HS-27A (cell line): ENCODE measurements around the gene TANGO6.

Experiments
- DNase-seq: peaks from one replicate; pipeline ENCODE4 v3.0.0-alpha.2; 2012; ENCODE audit warnings: low read depth, missing footprints

The TANGO6 gene

DNA sequence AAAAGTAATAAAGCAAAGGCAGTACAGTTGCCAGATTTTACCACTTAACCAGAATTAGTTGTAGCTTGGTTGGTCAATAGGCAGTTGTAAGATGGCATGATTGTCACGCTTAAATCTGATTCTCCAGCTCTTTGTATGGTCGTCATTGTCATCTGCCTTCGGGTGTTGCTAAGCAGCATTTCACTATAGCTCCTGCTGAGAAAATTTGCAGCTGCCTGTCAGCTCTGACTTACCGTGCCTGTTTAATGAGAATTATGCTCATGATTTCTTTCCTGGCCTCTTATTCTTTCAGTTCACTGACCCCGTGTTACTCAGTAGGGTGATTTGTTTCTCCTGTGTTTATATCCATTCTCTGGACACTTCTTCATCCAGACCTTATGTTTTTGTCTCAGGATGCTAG lies 66.7 kb downstream of the TANGO6 start:
- no peak for DNase-seq

DNA sequence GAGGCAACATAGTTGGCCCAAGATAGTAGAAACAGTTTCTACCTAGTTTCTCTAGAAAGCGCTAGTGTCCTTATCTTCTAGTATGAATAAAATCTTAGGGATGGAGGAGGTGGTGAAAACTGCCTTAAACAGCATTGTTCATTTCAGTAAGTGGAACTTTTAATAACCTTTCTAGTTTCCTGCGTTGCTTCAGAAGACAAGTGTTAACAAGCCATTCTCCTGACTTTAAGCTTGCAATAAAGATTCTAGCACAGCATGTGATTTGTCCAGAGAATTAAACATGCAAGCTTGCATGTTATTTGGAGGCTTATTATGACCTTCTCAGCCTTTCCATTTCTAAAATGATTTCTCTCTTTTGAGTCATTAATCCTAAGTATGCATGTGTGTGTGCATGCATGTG lies 72.3 kb downstream of the TANGO6 start:
- no peak for DNase-seq

DNA sequence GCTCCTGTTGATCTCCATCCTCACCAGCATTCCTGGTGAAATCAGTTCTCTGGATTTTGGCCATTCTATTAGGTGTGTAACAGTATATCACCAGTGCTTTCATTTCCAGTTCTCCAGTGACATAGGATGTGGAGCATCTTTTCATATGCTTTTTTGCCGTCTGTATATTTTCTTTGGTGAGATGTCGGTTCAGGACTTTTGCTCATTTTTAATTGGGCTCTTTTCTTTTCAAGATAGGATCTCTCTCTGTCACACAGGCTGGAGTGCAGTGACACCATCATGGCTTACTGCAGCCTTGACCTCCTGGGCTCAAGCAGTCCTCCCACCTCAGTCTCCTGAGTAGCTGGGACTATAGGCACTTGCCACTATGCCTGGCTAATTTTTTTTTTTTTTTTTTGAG lies 74.2 kb downstream of the TANGO6 start:
- DNase-seq, result no peak

DNA sequence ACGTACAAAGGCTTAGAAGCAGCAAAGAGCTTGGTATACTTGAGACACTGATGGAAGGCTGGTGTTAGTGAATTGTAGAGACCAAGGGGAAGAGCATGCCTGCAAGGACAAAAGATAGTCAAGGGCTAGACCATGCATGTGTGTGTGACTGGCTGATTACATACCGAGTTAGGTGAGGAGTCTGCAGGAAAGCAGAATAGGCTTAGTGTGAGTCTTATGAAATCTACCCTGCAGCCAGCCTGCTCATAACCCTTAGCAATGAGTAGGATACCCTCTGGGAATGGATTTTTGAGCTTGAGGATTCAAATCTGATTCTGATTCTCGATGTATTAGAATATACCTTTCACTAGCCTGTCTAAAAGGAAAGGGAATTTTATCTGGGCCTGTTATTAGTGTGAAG lies 77.0 kb downstream of the TANGO6 start:
- DNase-seq, result no peak

DNA sequence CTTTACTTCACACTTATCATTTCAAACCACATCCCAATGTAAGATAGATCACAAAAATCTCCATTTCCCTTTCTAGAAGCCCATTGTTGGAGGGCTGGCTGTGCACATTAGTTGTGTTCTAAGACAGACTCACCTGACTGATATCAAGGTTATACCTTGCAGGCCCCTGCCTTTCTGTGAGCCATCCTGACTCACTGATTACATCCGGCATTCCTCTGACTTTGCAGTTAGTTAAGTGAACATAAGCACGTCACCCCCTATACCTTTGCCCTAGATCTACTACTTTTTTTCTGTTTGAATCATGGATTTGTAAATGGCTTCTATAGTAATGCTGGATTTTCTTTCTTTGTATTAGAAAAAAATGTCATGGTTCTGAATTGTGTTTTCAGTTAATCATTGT lies 78.3 kb downstream of the TANGO6 start:
- no peak for DNase-seq

DNA sequence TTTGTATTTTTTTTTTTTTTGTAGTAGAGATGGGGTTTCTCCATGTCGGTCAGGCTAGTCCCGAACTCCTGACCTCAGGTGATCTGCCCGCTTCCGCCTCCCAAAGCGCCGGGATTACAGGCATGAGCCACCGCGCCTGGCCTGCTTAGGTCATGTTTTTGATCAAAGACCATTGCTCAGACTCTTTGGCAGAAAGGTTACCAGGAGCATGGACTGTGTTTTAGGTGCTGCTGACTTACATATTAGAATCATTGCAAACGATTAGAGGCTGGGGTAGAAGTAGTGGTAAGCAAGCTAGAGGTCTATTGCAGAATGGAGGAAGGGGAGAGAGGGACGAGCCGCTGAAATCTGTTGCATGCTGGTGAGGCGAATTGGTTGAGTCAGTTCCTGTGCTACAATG lies 79.8 kb downstream of the TANGO6 start:
- DNase-seq, result no peak

DNA sequence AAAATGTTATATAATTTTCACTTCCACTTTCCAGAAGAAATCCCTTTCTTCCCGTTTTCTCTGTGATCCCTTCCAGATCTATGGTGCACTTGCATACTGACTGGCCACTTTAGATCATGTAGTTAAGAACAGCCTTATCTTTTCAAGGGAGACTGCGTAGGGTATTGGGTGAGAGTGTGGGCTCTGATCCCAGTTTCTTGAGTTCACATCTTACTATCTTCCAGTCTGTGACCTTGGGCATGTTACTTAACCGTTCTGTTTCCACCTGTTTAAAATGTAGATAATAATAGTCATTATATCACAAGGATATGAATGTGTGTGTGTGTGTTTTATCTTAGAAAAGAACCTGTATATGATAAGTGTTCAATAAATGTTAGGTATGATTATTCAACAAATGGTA lies 83.7 kb downstream of the TANGO6 start:
- DNase-seq, result no peak

DNA sequence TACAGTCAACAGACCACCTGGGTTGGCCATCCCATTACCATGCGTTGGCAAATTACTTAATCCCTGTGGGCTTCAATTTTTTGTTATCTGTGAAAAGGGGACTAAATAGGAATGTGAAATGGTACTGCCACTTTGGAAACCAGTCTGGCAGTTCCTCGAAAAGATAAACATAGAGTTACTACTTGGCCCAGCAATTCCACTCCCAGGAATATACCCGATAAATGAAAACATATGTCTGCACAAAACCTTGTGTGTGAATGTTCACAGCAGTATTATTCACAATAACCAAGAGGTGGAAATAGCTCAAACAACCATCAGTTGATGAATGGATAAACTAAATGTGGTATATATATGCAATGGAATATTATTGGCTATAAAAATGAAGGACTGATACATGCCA lies 87.9 kb downstream of the TANGO6 start:
- DNase-seq, result no peak

DNA sequence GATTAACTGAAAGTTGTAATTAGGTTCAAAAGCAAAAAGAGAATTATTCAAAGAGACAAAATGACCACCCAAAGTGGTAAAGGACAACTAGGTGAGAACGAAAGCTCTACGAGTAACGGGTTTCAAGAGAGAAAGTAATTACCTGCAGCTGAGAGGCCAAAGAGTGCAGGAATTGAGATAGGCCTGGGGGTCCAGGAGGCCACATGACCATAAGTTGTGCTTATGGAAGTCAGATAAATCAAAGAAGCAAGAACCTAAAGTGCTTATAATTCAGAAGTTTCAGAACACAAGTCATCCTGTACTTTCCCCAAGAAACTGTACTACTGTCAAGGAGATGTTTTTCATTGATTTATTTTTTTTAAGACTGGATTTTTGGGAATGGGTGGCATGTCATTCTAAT lies 91.1 kb downstream of the TANGO6 start:
- DNase-seq, result no peak

DNA sequence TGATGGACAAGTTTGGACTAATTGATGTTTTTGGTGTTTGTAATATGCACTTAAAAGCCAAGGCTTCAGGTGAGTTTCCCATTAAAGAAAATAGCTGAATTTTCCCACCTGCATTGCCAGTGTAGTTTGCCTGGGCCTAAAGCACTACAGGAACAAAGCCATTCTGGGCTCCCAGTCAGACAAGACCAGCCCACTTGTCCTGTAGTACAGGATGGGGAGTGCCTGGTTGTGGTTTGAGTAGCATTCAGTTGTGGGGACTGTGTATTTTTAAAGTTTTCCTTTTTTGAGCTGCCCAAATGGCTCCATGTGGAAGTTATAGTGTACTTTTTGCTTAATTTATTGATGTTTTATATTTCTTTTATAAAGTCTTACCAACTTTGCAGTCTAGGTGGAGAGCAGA lies 91.7 kb downstream of the TANGO6 start:
- DNase-seq, result no peak

DNA sequence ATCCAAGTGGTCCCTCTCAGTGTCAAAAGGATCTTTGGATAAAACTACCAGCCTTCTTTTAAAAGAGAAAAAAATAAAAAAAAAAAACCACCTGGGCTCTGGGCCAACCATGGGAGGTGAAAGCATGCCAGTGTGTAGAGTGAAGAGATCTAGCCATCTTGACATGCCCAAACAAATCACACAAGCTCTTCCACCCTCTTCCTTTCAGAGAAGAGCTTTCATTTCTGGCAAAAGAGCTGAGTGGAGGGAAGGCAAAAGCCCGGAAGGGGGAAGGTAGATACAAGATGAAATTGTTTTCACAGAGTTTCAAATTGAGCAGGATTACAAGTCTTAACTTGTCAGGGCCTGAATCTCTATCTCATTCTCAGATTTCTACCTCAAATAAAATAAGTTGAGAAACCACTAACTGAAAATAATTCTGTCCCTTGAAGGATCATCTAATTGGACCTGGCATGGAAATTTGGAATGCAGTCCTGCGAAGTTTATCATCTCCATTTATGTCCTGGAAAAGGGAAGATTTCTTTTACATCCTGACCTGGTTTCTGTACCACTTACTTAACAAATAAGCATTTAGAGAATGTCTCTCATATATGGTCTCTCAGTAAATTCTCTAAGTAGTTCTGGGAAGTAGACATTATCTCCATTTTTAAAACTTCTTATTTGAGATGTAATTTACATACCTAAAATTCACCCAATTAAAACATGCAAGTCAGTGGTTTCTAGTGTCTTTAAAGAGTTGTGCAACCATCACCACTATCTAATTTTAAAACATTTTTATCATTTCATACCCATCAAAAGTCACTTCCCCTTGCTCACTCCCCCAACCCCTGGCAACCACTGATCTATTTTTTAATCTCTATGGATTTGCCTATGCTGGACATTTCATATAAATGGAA lies 93.7 kb downstream of the TANGO6 start:
- DNase-seq, result no peak

DNA sequence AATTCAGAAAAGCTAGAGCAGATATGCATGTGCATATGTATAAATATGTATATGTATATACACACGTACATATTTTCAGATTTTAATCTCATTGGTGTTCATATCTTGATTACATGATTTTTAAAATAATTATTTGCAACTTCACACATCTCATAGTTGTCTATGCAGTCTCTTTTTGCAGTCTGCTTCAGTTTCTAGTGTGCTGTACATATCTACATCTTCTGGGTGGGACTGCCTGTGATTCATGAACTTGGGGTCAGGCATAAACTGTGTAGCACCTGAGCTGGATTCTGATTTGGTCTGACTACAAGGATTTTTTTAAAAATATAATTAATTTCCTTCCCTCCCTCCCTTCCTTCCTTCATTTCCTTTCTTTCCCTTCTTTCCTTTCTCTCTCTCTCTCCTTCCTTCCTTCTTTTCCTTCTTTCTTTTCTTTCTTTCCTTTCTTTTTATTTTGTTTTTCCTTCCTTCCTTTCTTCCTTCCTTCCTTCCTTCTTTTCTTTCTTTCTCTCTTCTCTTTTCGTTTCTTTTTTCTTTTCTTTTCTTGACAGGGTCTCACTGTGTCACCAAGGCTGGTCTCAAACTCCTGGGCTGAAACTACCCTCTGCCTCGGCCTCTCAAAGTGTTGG lies 96.5 kb downstream of the TANGO6 start:
- no peak for DNase-seq

DNA sequence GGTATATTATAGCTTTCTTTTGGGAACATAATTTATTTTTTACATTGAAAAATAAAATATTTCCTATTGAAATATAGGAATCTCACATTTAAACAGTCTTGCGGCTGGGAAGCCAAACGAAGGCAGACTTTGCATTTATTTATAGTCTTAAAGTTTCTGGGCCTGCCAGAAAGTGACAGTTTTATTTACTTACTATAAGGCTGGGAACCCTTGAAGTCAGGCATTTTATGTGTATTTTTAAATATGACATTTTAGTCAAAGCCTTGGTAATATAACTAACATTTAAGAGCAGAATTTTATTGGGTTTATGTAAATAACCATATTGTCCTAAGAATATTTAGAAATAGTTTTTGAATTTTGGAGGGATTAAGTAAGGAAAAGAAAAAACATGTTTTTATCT lies 97.5 kb downstream of the TANGO6 start:
- no peak for DNase-seq

DNA sequence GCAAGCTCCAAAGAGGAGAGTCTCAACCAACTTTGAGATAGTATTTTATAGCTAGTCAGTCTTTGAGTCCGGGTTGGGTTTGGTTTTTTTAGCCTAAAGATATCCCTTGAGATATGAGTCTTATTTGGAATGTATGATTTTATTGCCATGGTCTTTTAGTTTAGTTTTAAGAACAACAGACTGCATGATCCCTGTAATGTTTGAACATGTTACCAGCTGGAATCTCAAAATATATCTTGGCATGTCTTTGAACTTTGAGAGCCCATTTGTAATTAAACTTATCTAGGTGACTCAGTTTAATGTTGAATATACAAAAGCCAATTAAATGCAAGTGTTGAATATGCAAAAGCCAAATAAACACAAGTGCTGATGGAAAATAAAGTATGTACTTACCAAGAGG lies 100.6 kb downstream of the TANGO6 start:
- no peak for DNase-seq

DNA sequence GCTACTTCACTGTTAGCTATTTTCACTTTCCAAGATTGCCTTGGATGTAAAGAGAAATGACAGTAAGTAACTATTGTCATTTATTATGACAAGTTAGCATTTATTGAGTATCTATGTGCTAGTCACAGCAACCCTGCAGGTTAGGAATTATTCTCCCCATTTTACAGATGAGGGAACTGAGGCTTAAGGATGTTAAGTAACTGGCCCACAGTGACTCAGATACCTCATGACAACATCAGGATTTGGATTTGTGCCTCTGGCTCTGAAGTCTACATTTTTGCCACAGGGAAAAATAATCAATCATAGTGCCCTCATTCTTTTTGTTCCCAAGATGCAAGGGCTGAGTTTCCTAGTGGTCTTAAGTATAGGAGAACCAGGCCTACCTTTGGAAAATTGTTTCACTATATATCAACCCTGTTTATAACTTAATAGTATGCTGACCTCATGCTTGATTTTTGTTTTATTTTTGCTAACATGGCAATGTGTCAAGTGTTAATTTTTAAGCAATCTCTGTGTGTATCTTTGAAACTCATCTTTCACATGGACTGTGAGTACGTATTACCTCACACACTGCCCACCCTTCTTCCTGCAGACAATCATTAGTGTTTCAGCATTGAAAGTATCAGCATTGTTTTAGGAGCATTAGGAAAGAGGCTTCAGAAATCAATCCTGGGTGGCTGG lies 105.0 kb downstream of the TANGO6 start:
- DNase-seq, result no peak

DNA sequence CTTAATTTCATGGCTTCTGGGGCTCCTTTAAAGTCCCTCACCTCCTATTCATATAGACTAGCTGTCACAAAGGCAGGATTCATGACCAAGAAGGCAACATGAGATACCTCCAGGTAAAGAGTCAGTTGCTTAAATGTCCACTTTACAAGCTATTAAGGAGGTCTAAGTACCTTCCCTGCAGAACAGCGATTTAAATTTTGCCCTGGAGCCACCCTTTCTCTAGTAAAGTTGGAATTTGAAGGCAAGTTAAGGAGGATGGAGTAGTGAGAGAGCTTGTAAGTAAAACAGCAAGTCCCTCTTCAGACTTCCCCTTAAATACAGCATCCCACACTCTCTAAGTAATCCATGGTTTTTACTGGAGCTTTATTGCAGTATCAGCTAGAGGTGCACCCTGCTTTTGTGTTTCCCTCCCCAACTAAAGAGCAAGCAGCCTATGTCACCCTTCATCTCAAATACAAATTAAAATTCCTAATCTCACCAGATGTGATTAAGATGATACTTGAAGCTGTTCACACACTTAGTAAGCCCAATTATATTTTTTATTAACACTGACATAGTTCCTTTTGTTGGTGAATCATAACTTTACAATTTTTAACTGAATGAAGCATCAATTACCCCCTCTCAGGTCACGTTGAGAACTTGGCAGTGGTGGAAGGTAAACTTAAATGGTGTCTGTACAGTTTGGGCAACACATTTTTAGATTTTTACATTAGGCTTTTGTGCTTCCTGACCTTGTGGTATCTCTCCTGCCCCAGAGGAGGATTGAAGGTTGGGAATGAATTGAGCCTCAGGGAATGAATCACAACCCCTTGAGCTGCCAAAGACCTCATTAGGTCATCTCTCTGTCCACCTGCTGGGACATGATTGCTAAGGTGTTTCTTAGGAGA lies 108.9 kb downstream of the TANGO6 start:
- DNase-seq, result no peak

DNA sequence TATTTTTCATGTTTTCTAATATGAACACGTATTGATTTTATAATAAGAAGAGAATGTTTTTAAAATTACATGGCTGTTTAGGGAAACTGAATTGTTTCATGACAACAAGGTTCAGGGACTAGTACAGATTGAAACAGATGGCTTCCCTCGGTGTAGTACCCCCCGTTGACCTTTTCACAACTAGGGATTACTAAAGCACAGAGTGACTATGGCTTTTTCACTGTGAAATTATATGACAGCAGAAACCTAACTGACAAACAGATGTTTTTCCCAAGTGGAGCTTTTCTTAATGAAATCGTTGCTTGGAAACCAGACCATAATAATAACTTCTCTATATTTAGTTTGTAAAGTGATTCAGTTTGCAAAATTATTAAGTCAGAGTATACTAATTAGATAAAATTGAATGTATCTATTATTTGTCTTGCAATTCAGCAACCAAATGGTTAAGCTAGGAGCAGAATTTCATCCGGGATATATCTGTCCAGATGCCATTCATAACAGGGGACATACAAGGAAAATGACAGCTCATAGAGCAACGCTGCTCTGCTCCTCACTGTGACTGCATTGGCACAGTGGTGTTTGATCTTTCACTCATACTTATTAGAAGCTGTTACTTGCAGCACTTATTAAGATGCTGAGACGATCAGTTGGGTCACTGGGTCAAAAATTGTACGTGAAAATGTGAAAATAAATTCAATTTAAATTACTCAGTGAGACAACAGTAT lies 111.7 kb downstream of the TANGO6 start:
- DNase-seq, result no peak

DNA sequence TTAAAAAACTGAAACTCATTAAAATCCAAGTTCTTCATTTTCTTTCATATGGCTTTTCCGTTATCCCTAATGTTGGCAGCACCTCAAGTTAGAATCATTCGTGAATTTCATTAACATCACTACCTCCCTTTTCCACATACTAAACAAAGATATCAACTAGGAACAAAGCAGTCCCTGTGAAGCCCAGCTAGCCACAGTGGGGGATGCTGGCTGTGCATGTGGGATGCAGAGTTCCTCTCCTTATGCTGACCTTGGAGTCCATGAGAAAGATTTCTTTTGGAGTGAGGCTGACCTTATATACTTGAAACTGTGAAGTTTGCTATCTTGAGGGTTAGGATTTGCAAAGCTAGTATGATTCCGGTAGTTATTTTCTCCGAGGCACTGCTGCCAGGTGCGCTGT lies 117.6 kb downstream of the TANGO6 start:
- DNase-seq, result no peak

DNA sequence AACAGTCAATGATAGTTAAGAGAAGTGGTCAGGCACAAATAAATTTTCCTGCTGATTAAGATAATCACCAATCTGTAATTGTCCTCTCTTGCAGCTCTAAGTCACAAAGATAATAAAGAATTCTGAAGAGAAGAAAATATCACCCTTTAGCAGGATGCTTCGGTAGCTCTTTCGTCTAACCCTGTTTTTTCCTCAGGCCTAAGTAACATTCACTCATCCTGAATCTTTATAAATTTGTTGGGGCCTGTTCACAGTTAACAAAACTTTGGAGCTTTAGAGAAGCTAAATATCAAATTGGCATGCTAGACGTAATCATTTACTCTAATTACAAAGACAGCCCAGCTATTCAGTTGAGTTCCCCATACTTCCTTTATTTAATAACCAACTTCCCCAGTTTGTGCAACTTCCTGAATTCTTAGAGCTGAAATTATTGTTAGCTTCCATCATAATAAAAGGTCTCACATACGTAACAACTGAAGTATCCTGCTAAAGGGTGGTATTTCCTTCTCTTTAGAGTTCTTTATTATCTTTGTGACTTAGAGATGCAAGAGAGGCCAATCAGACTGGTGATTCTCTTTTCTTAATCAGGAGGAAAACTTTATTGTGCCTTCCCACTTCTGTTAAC lies 118.6 kb downstream of the TANGO6 start:
- DNase-seq, result no peak

DNA sequence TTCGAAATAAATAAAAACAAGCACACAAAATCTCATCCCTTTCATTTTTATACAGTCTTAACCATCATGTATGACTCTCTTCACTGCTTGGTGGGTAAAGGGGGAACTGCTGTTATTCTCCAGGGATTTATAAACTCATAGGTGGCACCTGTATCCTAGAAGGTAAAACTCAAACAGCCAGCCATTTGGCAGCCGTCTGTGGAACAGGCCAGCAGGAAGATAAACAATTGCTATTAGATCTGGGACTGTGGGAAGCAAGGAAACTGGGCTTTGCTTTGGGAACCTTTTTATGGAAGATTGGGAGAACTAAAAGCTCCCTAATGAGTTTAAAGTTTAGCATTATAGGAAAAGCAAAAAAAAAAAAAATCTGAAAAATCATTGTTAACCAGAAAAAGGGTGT lies 126.0 kb downstream of the TANGO6 start:
- DNase-seq, result no peak

DNA sequence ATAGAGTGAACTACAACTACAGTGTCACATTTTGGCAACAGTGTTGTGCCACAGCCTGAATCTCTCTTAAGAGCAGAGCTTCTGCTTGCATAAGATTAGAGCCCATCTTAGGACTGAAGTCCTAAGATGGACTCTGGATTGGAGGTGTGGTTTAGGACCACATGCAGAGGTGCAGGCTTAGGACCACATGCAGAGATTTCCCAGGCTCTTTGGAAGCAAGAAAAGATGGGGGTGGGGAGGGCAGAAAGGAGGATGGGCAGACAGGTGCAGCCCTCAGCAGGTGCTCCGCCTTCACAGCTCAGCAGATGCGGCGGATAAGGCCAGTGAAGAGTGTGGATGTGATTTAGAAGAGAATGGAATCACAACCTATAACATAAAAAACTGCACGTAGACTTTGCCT lies 128.7 kb downstream of the TANGO6 start:
- no peak for DNase-seq
